Rectal smooth muscle tissue (tissue), 1 donor: ENCODE data around the gene CYP24A1.

ENCODE experiments used
- H3K27ac ChIP-seq: one replicate; pipeline ENCODE4 v1.7.0; 2013; ENCODE audit warnings: low read depth, low read length, inconsistent platforms
- H3K27me3 ChIP-seq: one replicate; pipeline ENCODE4 v1.7.0; 2013; ENCODE audit warnings: low read length; ENCODE audit not compliant: control insufficient read depth, insufficient read depth
- H3K36me3 ChIP-seq: one replicate; pipeline ENCODE4 v1.7.0; 2013; ENCODE audit warnings: low read length; ENCODE audit not compliant: control insufficient read depth, insufficient read depth
- H3K4me1 ChIP-seq: one replicate; pipeline ENCODE4 v1.7.0; 2013; ENCODE audit warnings: low read length; ENCODE audit not compliant: control insufficient read depth, insufficient read depth
- H3K4me3 ChIP-seq: one replicate; pipeline ENCODE4 v1.7.0; 2013; ENCODE audit warnings: low read length
- H3K9ac ChIP-seq: one replicate; pipeline ENCODE4 v1.7.0; 2013; ENCODE audit warnings: low read length

CYP24A1 gene

GRCh38 chr20:54173653-54174456 lies at the start of gene CYP24A1:
Gene CYP24A1, minus strand, starts transcription at chr20:54173986. Its CDS starts 407 bp downstream, at chr20:54173579.
- no peaks in the 10 kb centered on the region for H3K4me1 ChIP-seq
- H3K27me3 ChIP-seq = peaks cover 17% of the 10 kb centered on the region
- H3K36me3 ChIP-seq = no peaks in the 10 kb centered on the region
- no peak within 1 kb of the TSS for H3K27ac ChIP-seq
- peak within 1 kb of the TSS; percentile 15 for H3K4me3 ChIP-seq
- no peak within 1 kb of the TSS for H3K9ac ChIP-seq

- Histone ChIP-seq H3K4me3 (no peak overlapping the region), H3K27ac (no peak overlapping the region), H3K4me1 (no peaks in the 10 kb centered on the region), H3K9ac (no peak overlapping the region), H3K36me3 (no peaks in the 10 kb centered on the region), H3K27me3 (no peaks in the 10 kb centered on the region)
Measured at GRCh38 chr20:54223285-54223684, 49.5 kb upstream of the CYP24A1 start.

- Histone ChIP-seq H3K27ac (no peak overlapping the region), H3K36me3 (no peaks in the 10 kb centered on the region), H3K9ac (no peak overlapping the region), H3K27me3 (no peaks in the 10 kb centered on the region), H3K4me3 (no peak overlapping the region), H3K4me1 (no peaks in the 10 kb centered on the region)
Measured at GRCh38 chr20:54221996-54222890, 48.5 kb upstream of the CYP24A1 start.

GRCh38 chr20:54221353-54221752 lies 47.6 kb upstream of the CYP24A1 start:
- Histone ChIP-seq H3K27me3 (no peaks in the 10 kb centered on the region), H3K27ac (no peak overlapping the region), H3K36me3 (no peaks in the 10 kb centered on the region), H3K9ac (no peak overlapping the region), H3K4me1 (no peaks in the 10 kb centered on the region), H3K4me3 (no peak overlapping the region)

GRCh38 chr20:54220722-54221121 lies 46.9 kb upstream of the CYP24A1 start:
- no peak overlapping the region for H3K9ac ChIP-seq
- no peaks in the 10 kb centered on the region for H3K27me3 ChIP-seq
- no peaks in the 10 kb centered on the region for H3K36me3 ChIP-seq
- no peak overlapping the region for H3K27ac ChIP-seq
- H3K4me1 ChIP-seq = no peaks in the 10 kb centered on the region
- no peak overlapping the region for H3K4me3 ChIP-seq

- Histone ChIP-seq H3K36me3 (no peaks in the 10 kb centered on the region), H3K4me3 (no peak overlapping the region), H3K27ac (no peak overlapping the region), H3K27me3 (no peaks in the 10 kb centered on the region), H3K4me1 (no peaks in the 10 kb centered on the region), H3K9ac (no peak overlapping the region)
Measured at GRCh38 chr20:54219751-54220426, 46.1 kb upstream of the CYP24A1 start.

GRCh38 chr20:54218470-54218869 lies 44.7 kb upstream of the CYP24A1 start:
- H3K9ac ChIP-seq = no peak overlapping the region
- H3K27me3 ChIP-seq = no peaks in the 10 kb centered on the region
- H3K27ac ChIP-seq = no peak overlapping the region
- H3K4me3 ChIP-seq = no peak overlapping the region
- H3K4me1 ChIP-seq = no peaks in the 10 kb centered on the region
- H3K36me3 ChIP-seq = no peaks in the 10 kb centered on the region

GRCh38 chr20:54217762-54218161 lies 44.0 kb upstream of the CYP24A1 start:
- H3K4me1 ChIP-seq = no peaks in the 10 kb centered on the region
- H3K4me3 ChIP-seq = no peak overlapping the region
- H3K9ac ChIP-seq = no peak overlapping the region
- H3K36me3 ChIP-seq = no peaks in the 10 kb centered on the region
- H3K27me3 ChIP-seq = no peaks in the 10 kb centered on the region
- no peak overlapping the region for H3K27ac ChIP-seq

- no peaks in the 10 kb centered on the region for H3K36me3 ChIP-seq
- peaks cover 1% of the 10 kb centered on the region for H3K4me1 ChIP-seq
- H3K27ac ChIP-seq = no peak overlapping the region
- H3K4me3 ChIP-seq = no peak overlapping the region
- no peak overlapping the region for H3K9ac ChIP-seq
- H3K27me3 ChIP-seq = no peaks in the 10 kb centered on the region
Measured at GRCh38 chr20:54215157-54215789, 41.5 kb upstream of the CYP24A1 start.

GRCh38 chr20:54214566-54214965 lies 40.8 kb upstream of the CYP24A1 start:
- Histone ChIP-seq H3K27ac (no peak overlapping the region), H3K36me3 (no peaks in the 10 kb centered on the region), H3K9ac (no peak overlapping the region), H3K4me3 (no peak overlapping the region), H3K4me1 (peaks cover 3% of the 10 kb centered on the region), H3K27me3 (no peaks in the 10 kb centered on the region)

- H3K4me1 ChIP-seq = peaks cover 9% of the 10 kb centered on the region
- no peak overlapping the region for H3K4me3 ChIP-seq
- H3K36me3 ChIP-seq = no peaks in the 10 kb centered on the region
- H3K9ac ChIP-seq = no peak overlapping the region
- no peak overlapping the region for H3K27ac ChIP-seq
- no peaks in the 10 kb centered on the region for H3K27me3 ChIP-seq
Measured at GRCh38 chr20:54212871-54213270, 39.1 kb upstream of the CYP24A1 start.

GRCh38 chr20:54212226-54212625 lies 38.4 kb upstream of the CYP24A1 start:
- H3K4me3 ChIP-seq = no peak overlapping the region
- no peak overlapping the region for H3K9ac ChIP-seq
- no peaks in the 10 kb centered on the region for H3K27me3 ChIP-seq
- H3K27ac ChIP-seq = no peak overlapping the region
- H3K4me1 ChIP-seq = peaks cover 9% of the 10 kb centered on the region
- no peaks in the 10 kb centered on the region for H3K36me3 ChIP-seq
